ENCODE results near the gene KLHDC1. TPM values are rescaled to one million over a fixed set of nuclear protein-coding genes. Genes with fewer than 3 reads are reported as not detected.
"Not testable (repeated sequence)": the region's sequence is repeated elsewhere in the genome, so short reads cannot be mapped to it uniquely, and the experiment has no call there.

KLHDC1 gene
- total RNA-seq, 2 donors from 2014 or later = 0.35 to 0.77 TPM

DNA sequence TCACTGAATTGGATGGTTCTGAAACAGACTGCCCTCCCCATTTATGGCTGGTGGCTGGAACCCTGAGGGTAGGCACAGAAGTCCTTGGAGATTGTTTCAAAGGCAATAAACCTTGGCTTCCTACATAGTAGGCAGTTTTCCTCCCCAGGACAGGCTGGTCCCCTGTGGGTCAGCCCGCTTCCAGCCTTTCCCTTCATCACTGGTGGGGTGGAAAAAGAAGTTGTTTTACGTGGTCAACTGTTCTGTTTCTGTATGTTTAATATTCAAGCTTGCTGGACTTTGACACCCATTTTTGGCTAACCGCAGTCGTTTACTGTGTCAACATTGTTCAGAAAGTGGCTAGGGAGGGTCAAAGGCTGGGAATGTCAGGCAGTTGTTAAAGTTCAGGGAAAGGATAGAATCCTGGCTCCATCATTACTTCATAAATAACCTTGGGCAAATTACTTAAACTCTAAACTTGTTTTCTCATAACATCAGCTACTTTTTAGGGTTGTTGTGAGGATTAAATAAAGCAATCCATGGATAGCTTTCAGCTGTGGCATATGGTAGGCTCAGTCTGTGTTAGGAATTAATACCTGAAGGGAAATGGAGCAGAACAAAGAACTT, 77.4 kb downstream of the KLHDC1 start:
- no peaks in the 10 kb centered on the region for H3K9me3 Mint-ChIP-seq
- peaks cover 27% of the 10 kb centered on the region for H3K36me3 ChIP-seq (ENCODE audit: control insufficient read depth, insufficient read depth, low read length)
- H3K27ac ChIP-seq (ENCODE audit: low read depth, low read length) = no peak overlapping the region
- H3K4me3 Mint-ChIP-seq = peak overlapping the region; percentile 92
- H3K9ac ChIP-seq (ENCODE audit: extremely low read depth, low read length, poor library complexity, severe bottlenecking) = no peak overlapping the region
- H3K4me1 Mint-ChIP-seq = peaks cover 15% of the 10 kb centered on the region
- peaks cover 17% of the 10 kb centered on the region for H3K36me3 Mint-ChIP-seq (ENCODE audit: low read depth)
- peaks cover 6% of the 10 kb centered on the region for H3K4me1 ChIP-seq (ENCODE audit: control insufficient read depth, insufficient read depth, low read length)
- H3K27me3 Mint-ChIP-seq (ENCODE audit: insufficient read depth) = no peaks in the 10 kb centered on the region
- 80 to 90% methylated on average over 1 to 4 of the region's 4 CpGs for WGBS, 2 experiments (ENCODE audit: insufficient coverage in 1 of 2, insufficient read length in 1 of 2)
- H3K4me3 ChIP-seq (ENCODE audit: low read length) = peak overlapping the region; percentile 98
- TF ChIP-seq, protein P1, sequence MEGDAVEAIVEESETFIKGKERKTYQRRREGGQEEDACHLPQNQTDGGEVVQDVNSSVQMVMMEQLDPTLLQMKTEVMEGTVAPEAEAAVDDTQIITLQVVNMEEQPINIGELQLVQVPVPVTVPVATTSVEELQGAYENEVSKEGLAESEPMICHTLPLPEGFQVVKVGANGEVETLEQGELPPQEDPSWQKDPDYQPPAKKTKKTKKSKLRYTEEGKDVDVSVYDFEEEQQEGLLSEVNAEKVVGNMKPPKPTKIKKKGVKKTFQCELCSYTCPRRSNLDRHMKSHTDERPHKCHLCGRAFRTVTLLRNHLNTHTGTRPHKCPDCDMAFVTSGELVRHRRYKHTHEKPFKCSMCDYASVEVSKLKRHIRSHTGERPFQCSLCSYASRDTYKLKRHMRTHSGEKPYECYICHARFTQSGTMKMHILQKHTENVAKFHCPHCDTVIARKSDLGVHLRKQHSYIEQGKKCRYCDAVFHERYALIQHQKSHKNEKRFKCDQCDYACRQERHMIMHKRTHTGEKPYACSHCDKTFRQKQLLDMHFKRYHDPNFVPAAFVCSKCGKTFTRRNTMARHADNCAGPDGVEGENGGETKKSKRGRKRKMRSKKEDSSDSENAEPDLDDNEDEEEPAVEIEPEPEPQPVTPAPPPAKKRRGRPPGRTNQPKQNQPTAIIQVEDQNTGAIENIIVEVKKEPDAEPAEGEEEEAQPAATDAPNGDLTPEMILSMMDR (conservative IDR thresholded peaks at IDR 0.05) = no peak
- H3K27me3 ChIP-seq (ENCODE audit: control insufficient read depth, insufficient read depth, low read length, poor library complexity, severe bottlenecking) = no peaks in the 10 kb centered on the region
- no peaks in the 10 kb centered on the region for H3K9me3 ChIP-seq (ENCODE audit: control insufficient read depth, low read length)
- peak overlapping the region; percentile 83 for H3K27ac Mint-ChIP-seq
- no peak for DNase-seq

DNA sequence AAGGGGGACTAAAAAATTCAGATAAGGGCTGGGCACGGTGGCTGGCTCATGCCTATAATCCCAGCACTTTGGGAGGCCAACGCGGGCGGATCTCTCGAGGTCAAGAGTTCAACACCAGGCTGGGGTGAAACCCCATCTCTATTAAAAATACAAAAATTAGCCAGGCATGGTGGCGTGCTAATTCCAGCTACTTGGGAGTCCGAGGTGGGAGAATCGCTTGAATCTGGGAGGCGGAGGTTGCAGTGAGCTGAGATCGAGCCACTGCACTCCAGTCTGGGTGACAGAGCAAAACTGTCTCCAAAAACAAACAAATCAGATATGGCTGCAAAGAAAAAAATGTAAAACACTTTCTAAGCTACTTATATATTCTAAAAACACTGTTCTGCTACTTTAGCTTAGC, 78.8 kb downstream of the KLHDC1 start:
- not testable (repeated sequence) for H3K27ac ChIP-seq (ENCODE audit: low read depth, low read length); H3K9ac ChIP-seq (ENCODE audit: extremely low read depth, low read length, poor library complexity, severe bottlenecking); H3K9me3 Mint-ChIP-seq; H3K4me3 ChIP-seq (ENCODE audit: low read length); H3K4me1 ChIP-seq (ENCODE audit: control insufficient read depth, insufficient read depth, low read length); DNase-seq; H3K9me3 ChIP-seq (ENCODE audit: control insufficient read depth, low read length); H3K27ac Mint-ChIP-seq; H3K27me3 ChIP-seq (ENCODE audit: control insufficient read depth, insufficient read depth, low read length, poor library complexity, severe bottlenecking); H3K4me3 Mint-ChIP-seq; H3K27me3 Mint-ChIP-seq (ENCODE audit: insufficient read depth)
- 95 to 100% methylated on average over 10 of the region's 10 CpGs for whole genome bisulfite sequencing, 2 experiments (ENCODE audit: insufficient coverage in 1 of 2, insufficient read length in 1 of 2)
- peaks cover 34% of the 10 kb centered on the region for H3K36me3 ChIP-seq (ENCODE audit: control insufficient read depth, insufficient read depth, low read length)
- Mint-ChIP-seq H3K36me3 (ENCODE audit: low read depth) (peaks cover 23% of the 10 kb centered on the region), H3K4me1 (peaks cover 15% of the 10 kb centered on the region)

DNA sequence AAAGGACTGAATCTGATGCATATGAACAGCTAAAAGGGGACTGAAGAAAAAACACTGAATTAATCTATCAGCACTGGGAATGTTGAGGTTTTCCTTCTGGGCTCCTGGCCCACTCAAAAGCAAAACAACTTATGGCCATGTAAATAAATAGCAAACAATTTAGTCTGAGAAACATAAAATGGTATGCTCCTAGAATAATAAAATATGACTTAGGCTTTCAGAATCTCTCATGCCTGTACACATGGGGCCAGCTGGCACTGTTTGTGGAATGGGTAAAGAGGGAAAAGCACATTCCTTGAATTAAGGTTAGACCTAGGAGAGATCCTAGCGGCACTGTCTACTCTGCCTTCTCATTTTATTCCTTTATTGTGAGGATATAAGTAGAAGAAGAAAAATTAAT, 81.2 kb downstream of the KLHDC1 start:
- no peaks in the 10 kb centered on the region for H3K9me3 Mint-ChIP-seq
- no peak for DNase-seq
- Histone ChIP-seq H3K4me3 (ENCODE audit: low read length) (no peak overlapping the region), H3K27ac (ENCODE audit: low read depth, low read length) (no peak overlapping the region), H3K27me3 (ENCODE audit: control insufficient read depth, insufficient read depth, low read length, poor library complexity, severe bottlenecking) (no peaks in the 10 kb centered on the region), H3K36me3 (ENCODE audit: control insufficient read depth, insufficient read depth, low read length) (peaks cover 50% of the 10 kb centered on the region), H3K9ac (ENCODE audit: extremely low read depth, low read length, poor library complexity, severe bottlenecking) (no peak overlapping the region), H3K4me1 (ENCODE audit: control insufficient read depth, insufficient read depth, low read length) (peaks cover 6% of the 10 kb centered on the region), H3K9me3 (ENCODE audit: control insufficient read depth, low read length) (no peaks in the 10 kb centered on the region)
- H3K36me3 Mint-ChIP-seq (ENCODE audit: low read depth) = peaks cover 41% of the 10 kb centered on the region
- no CpG with 5 or more reads among the region's 1 CpG for WGBS, 2 experiments (ENCODE audit: insufficient coverage in 1 of 2, insufficient read length in 1 of 2)
- H3K4me3 Mint-ChIP-seq = no peak overlapping the region
- H3K4me1 Mint-ChIP-seq = peaks cover 12% of the 10 kb centered on the region
- no peaks in the 10 kb centered on the region for H3K27me3 Mint-ChIP-seq (ENCODE audit: insufficient read depth)
- TF ChIP-seq, protein P1 (conservative IDR thresholded peaks at IDR 0.05) = no peak
- H3K27ac Mint-ChIP-seq = no peak overlapping the region

DNA sequence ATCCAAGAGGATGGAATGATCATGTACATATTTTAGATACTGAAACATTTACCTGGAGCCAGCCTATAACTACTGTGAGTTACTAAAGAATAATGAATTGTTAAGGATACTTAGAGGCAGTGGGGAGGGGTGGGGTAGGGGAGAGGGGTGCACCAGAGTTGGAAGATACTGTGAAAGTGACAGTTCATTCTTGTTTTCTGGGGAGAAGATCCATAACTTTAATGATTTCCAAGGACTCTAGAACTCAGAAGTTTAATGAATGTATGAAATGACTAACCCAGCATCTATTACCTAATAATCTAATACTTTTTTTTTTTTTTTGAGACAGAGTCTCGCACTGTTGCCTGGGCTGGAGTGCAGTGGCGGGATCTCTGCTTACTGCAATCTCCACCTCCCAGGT, 85.5 kb downstream of the KLHDC1 start:
- Mint-ChIP-seq H3K27me3 (ENCODE audit: insufficient read depth) (no peaks in the 10 kb centered on the region), H3K9me3 (no peaks in the 10 kb centered on the region), H3K4me1 (no peaks in the 10 kb centered on the region), H3K27ac (no peak overlapping the region), H3K4me3 (no peak overlapping the region), H3K36me3 (ENCODE audit: low read depth) (peaks cover 65% of the 10 kb centered on the region)
- TF ChIP-seq, protein P1 (conservative IDR thresholded peaks at IDR 0.05) = no peak
- peaks cover 82% of the 10 kb centered on the region for H3K36me3 ChIP-seq (ENCODE audit: control insufficient read depth, insufficient read depth, low read length)
- H3K4me1 ChIP-seq (ENCODE audit: control insufficient read depth, insufficient read depth, low read length) = no peaks in the 10 kb centered on the region
- no peaks in the 10 kb centered on the region for H3K9me3 ChIP-seq (ENCODE audit: control insufficient read depth, low read length)
- H3K27me3 ChIP-seq (ENCODE audit: control insufficient read depth, insufficient read depth, low read length, poor library complexity, severe bottlenecking) = no peaks in the 10 kb centered on the region
- DNase-seq = no peak
- H3K27ac ChIP-seq (ENCODE audit: low read depth, low read length) = no peak overlapping the region
- no peak overlapping the region for H3K9ac ChIP-seq (ENCODE audit: extremely low read depth, low read length, poor library complexity, severe bottlenecking)
- WGBS, 2 experiments (ENCODE audit: insufficient coverage in 1 of 2, insufficient read length in 1 of 2) = 96% methylated on average over 2 of the region's 2 CpGs; no CpG with 5 or more reads in 1 of the 2 experiments
- no peak overlapping the region for H3K4me3 ChIP-seq (ENCODE audit: low read length)

DNA sequence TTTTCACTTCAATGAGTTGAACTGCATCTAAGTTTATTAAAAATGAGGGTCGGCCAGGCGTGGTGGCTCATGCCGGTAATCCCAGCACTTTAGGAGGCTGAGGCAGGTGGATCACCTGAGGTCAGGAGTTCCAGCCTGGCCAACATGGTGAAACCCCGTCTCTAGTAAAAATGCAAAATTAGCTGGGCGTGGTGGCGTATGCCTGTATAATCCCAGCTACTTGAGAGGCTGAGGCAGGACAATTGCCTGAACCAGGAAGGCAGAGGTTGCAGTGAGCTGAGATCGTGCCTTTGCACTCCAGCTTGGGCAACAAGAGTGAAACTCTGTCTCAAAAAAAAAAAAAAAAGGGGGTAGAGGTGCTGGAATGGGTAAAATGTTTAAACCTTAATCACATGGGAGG, 88.1 kb downstream of the KLHDC1 start:
- H3K9ac ChIP-seq (ENCODE audit: extremely low read depth, low read length, poor library complexity, severe bottlenecking); H3K9me3 ChIP-seq (ENCODE audit: control insufficient read depth, low read length); H3K4me3 Mint-ChIP-seq; DNase-seq; H3K27ac ChIP-seq (ENCODE audit: low read depth, low read length); H3K27ac Mint-ChIP-seq; H3K27me3 Mint-ChIP-seq (ENCODE audit: insufficient read depth); H3K4me3 ChIP-seq (ENCODE audit: low read length); H3K4me1 Mint-ChIP-seq; H3K27me3 ChIP-seq (ENCODE audit: control insufficient read depth, insufficient read depth, low read length, poor library complexity, severe bottlenecking); H3K9me3 Mint-ChIP-seq; H3K4me1 ChIP-seq (ENCODE audit: control insufficient read depth, insufficient read depth, low read length): not testable (repeated sequence)
- peaks cover 66% of the 10 kb centered on the region for H3K36me3 Mint-ChIP-seq (ENCODE audit: low read depth)
- H3K36me3 ChIP-seq (ENCODE audit: control insufficient read depth, insufficient read depth, low read length) = peaks cover 88% of the 10 kb centered on the region
- 90 to 97% methylated on average over 6 to 7 of the region's 7 CpGs for WGBS, 2 experiments (ENCODE audit: insufficient coverage in 1 of 2, insufficient read length in 1 of 2)

Measured in endodermal cell (in vitro differentiated cells).